PC-3 (cell line): ENCODE measurements around the gene SLC2A13. TPM values are rescaled to one million over a fixed set of nuclear protein-coding genes. Genes with fewer than 3 reads are reported as not detected.
"Not testable (repeated sequence)": the region's sequence is repeated elsewhere in the genome, so short reads cannot be mapped to it uniquely, and the experiment has no call there.

Experiments used
- ATAC-seq: fragments of 200-7000 bp; cut with Tn5 transposase; 2 replicates; pipeline ENCODE4 v1.9.1; 2020; ENCODE audit warnings: mild to moderate bottlenecking, moderate library complexity
- BruUV-seq: library from RNA; stranded (reverse); fragments of 400-500 nt; replicated peaks from 2 replicates; lab custom pipeline; 2021; lab: Mats Ljungman, UMichigan
- CTCF ChIA-PET: fragments of 300-600 bp; sonication (Branson Sonifier 250); formaldehyde crosslinking; loops from one replicate; lab custom pipeline; 2022; ENCODE audit warnings: antibody characterized with exemption; lab: Charles Lee
- POLR2A ChIA-PET: fragments of 300-600 bp; sonication (Branson Sonifier 250); formaldehyde crosslinking; loops from one replicate; lab custom pipeline; 2022; ENCODE audit warnings: antibody characterized with exemption; ENCODE audit not compliant: unreplicated experiment; lab: Charles Lee
- DNase-seq: peaks from one replicate; pipeline ENCODE4 v3.0.0-alpha.2; 2015
- H2AFZ ChIP-seq: fragments of 300-600 bp; sonication (generic); 2 replicates; pipeline ENCODE4 v1.6.0; 2016; ENCODE audit warnings: antibody characterized with exemption, low read length
- H3F3A ChIP-seq: fragments of 300-600 bp; sonication (generic); one replicate; pipeline ENCODE4 v1.6.0; 2017; ENCODE audit warnings: antibody characterized with exemption, low read length, control low read depth, mild to moderate bottlenecking; ENCODE audit not compliant: unreplicated experiment
- H3K27ac ChIP-seq: fragments of 300-600 bp; sonication (generic); 2 replicates; pipeline ENCODE4 v1.5.1; 2016; ENCODE audit warnings: mild to moderate bottlenecking, low read length
- H3K27me3 ChIP-seq: fragments of 300-600 bp; sonication (generic); 2 replicates; pipeline ENCODE4 v1.6.1; 2016; ENCODE audit warnings: low read length, mixed read lengths
- H3K36me3 ChIP-seq: fragments of 300-600 bp; sonication (generic); 2 replicates; pipeline ENCODE4 v1.6.1; 2016; ENCODE audit warnings: low read depth, mixed run types, low read length, mixed read lengths
- H3K4me1 ChIP-seq: fragments of 300-600 bp; sonication (generic); 2 replicates; pipeline ENCODE4 v1.5.1; 2016; ENCODE audit warnings: low read length; ENCODE audit not compliant: insufficient read depth
- H3K4me2 ChIP-seq: fragments of 300-600 bp; sonication (generic); 2 replicates; pipeline ENCODE4 v1.6.0; 2016; ENCODE audit warnings: low read length
- H3K4me3 ChIP-seq: fragments of 300-600 bp; sonication (generic); 2 replicates; pipeline ENCODE4 v1.5.1; 2016; ENCODE audit warnings: mild to moderate bottlenecking, low read length, mixed read lengths
- H3K79me2 ChIP-seq: fragments of 300-600 bp; sonication (generic); 2 replicates; pipeline ENCODE4 v1.6.1; 2017; ENCODE audit warnings: low read length, mixed read lengths
- H3K9ac ChIP-seq: fragments of 300-600 bp; sonication (generic); 2 replicates; pipeline ENCODE4 v1.6.0; 2016; ENCODE audit warnings: mild to moderate bottlenecking, low read length
- H3K9me2 ChIP-seq: fragments of 300-600 bp; sonication (generic); replicated peaks from 2 replicates; pipeline ENCODE4 v1.6.1; 2016; ENCODE audit warnings: mixed run types, low read length, mixed read lengths
- H3K9me3 ChIP-seq: fragments of 300-600 bp; sonication (generic); 2 replicates; pipeline ENCODE4 v1.6.1; 2016; ENCODE audit warnings: low read length, mixed read lengths
- H4K20me1 ChIP-seq: fragments of 300-600 bp; sonication (generic); 2 replicates; pipeline ENCODE4 v1.6.1; 2016; ENCODE audit warnings: low read length, mixed read lengths
- EZH2 ChIP-seq: fragments of 300-600 bp; sonication (generic); IDR thresholded peaks from one replicate; pipeline ENCODE4 v1.6.1; 2017; ENCODE audit warnings: antibody characterized with exemption, mild to moderate bottlenecking, low read length; ENCODE audit not compliant: unreplicated experiment
- EZH2phosphoT487 ChIP-seq: fragments of 300-600 bp; sonication (generic); IDR thresholded peaks from 2 replicates; pipeline ENCODE4 v1.6.1; 2018; ENCODE audit warnings: mild to moderate bottlenecking, antibody characterized with exemption, low read length, borderline replicate concordance
- intact Hi-C: fragments of 100-400 bp; cut with micrococcal nuclease; formaldehyde crosslinking; loops from 2 replicates; pipeline ENCODE4 v1.9.0; 2023
- total RNA-seq: library from RNA; depleted of rRNA; stranded (reverse); fragments of >200 nt; gene quantifications from 2 replicates; pipeline ENCODE4 v1.2.3, GENCODE V29; 2014
- TF ChIP-seq, protein P1 (sequence below): fragments of 300-600 bp; sonication (generic); conservative IDR thresholded peaks from 2 replicates; pipeline ENCODE4 v1.5.1; 2017; ENCODE audit warnings: antibody characterized with exemption, low read depth, mild to moderate bottlenecking, low read length

SLC2A13 gene
- total RNA-seq, 1 experiment from 2014 or later, result 3.4 TPM

- Histone ChIP-seq H3K79me2 (no peaks in the 10 kb centered on the region), H3K9ac (no peak overlapping the region), H4K20me1 (no peaks in the 10 kb centered on the region), H3K27me3 (no peaks in the 10 kb centered on the region), H3F3A (no peaks in the 10 kb centered on the region), H2AFZ (no peak overlapping the region), H3K27ac (no peak overlapping the region), H3K9me3 (no peaks in the 10 kb centered on the region), H3K9me2 (no peaks in the 10 kb centered on the region), H3K36me3 (no peaks in the 10 kb centered on the region), H3K4me2 (no peak overlapping the region), H3K4me1 (no peaks in the 10 kb centered on the region), H3K4me3 (no peak overlapping the region)
- DNase-seq, result no peak
- BruUV-seq, result no TSS peak
- ATAC-seq, result no peak
- CTCF ChIA-PET, result no interaction called here
- intact Hi-C loops, result no loop called here
- TF ChIP-seq, protein P1, sequence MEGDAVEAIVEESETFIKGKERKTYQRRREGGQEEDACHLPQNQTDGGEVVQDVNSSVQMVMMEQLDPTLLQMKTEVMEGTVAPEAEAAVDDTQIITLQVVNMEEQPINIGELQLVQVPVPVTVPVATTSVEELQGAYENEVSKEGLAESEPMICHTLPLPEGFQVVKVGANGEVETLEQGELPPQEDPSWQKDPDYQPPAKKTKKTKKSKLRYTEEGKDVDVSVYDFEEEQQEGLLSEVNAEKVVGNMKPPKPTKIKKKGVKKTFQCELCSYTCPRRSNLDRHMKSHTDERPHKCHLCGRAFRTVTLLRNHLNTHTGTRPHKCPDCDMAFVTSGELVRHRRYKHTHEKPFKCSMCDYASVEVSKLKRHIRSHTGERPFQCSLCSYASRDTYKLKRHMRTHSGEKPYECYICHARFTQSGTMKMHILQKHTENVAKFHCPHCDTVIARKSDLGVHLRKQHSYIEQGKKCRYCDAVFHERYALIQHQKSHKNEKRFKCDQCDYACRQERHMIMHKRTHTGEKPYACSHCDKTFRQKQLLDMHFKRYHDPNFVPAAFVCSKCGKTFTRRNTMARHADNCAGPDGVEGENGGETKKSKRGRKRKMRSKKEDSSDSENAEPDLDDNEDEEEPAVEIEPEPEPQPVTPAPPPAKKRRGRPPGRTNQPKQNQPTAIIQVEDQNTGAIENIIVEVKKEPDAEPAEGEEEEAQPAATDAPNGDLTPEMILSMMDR, result no peak
- TF ChIP-seq EZH2, result no peak
- no peak for TF ChIP-seq EZH2phosphoT487
- POLR2A ChIA-PET, result no interaction called here
Measured at GRCh38 chr12:39813776-39814175, 292.1 kb downstream of the SLC2A13 start.

- H3K36me3 ChIP-seq, H3K9me3 ChIP-seq, H2AFZ ChIP-seq, H3K4me3 ChIP-seq, H3K27me3 ChIP-seq, ATAC-seq, H3K4me2 ChIP-seq, CTCF ChIA-PET, BruUV-seq, DNase-seq, H3F3A ChIP-seq, H4K20me1 ChIP-seq, H3K9me2 ChIP-seq, H3K9ac ChIP-seq, H3K79me2 ChIP-seq, H3K4me1 ChIP-seq, POLR2A ChIA-PET, H3K27ac ChIP-seq, intact Hi-C loops: not testable (repeated sequence)
Measured at GRCh38 chr12:39812456-39812855, 293.4 kb downstream of the SLC2A13 start.

DNA sequence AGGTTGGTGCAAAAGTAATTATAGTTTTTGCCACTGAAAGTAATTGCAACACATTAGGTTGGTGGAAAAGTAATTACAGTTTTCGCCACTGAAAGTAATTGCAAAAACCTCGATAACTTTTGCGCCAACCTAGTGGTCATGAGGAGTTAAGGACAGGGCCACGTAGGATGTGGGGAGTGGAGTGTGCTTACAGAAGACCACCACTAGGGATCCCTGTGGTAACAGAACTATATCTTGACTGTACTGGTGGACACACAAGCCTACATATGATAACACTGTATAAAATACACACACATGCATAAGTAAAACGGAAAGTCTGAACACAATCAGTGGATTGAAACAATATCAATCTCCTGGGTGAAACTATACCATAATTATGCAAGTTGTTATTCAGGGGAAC lies 298.8 kb downstream of the SLC2A13 start:
- no peaks in the 10 kb centered on the region for H3K4me1 ChIP-seq
- no peak overlapping the region for H3K4me2 ChIP-seq
- ATAC-seq, result peak; percentile 61
- H3K9me3 ChIP-seq, result no peaks in the 10 kb centered on the region
- POLR2A ChIA-PET, result no interaction called here
- H2AFZ ChIP-seq, result no peak overlapping the region
- H3K9me2 ChIP-seq, result no peaks in the 10 kb centered on the region
- no peaks in the 10 kb centered on the region for H3K36me3 ChIP-seq
- DNase-seq, result peak; percentile 27
- CTCF ChIA-PET, result no interaction called here
- H3K27me3 ChIP-seq, result no peaks in the 10 kb centered on the region
- intact Hi-C loops, result no loop called here
- no peak overlapping the region for H3K4me3 ChIP-seq
- H3K27ac ChIP-seq, result no peak overlapping the region
- H3K9ac ChIP-seq, result no peak overlapping the region
- TF ChIP-seq, protein P1, result peak; percentile 56
- TF ChIP-seq EZH2, result no peak
- H3K79me2 ChIP-seq, result no peaks in the 10 kb centered on the region
- H4K20me1 ChIP-seq, result no peaks in the 10 kb centered on the region
- BruUV-seq, result no TSS peak
- no peaks in the 10 kb centered on the region for H3F3A ChIP-seq
